Gastrocnemius medialis (tissue), 4 donors: ENCODE results near the gene CTRB1.
"Not testable (repeated sequence)": the region's sequence is repeated elsewhere in the genome, so short reads cannot be mapped to it uniquely, and the experiment has no call there.

ENCODE experiments used
- POLR2A ChIP-seq, 2 donors: fragments of 450-650 bp; IDR thresholded peaks; one replicate each; pipeline ENCODE4 v1.6.1; 2017; ENCODE audit warnings: antibody characterized with exemption in 2 of 2, mild to moderate bottlenecking in 2 of 2, moderate library complexity in 2 of 2
- TF ChIP-seq, protein P1 (sequence below), 5 experiments: fragments of 450-650 bp in 3 of 5; fragments of 200-600 bp in 2 of 5; sonication (generic) in 2 of 5; IDR thresholded peaks in 4 of 5; conservative IDR thresholded peaks in 1 of 5; 1 replicate in 4 of 5; 2 replicates in 1 of 5; pipeline ENCODE4 v1.5.1; 2016 to 2019; ENCODE audit warnings: antibody characterized with exemption in 5 of 5, mild to moderate bottlenecking in 3 of 5, moderate library complexity in 3 of 5

DNA sequence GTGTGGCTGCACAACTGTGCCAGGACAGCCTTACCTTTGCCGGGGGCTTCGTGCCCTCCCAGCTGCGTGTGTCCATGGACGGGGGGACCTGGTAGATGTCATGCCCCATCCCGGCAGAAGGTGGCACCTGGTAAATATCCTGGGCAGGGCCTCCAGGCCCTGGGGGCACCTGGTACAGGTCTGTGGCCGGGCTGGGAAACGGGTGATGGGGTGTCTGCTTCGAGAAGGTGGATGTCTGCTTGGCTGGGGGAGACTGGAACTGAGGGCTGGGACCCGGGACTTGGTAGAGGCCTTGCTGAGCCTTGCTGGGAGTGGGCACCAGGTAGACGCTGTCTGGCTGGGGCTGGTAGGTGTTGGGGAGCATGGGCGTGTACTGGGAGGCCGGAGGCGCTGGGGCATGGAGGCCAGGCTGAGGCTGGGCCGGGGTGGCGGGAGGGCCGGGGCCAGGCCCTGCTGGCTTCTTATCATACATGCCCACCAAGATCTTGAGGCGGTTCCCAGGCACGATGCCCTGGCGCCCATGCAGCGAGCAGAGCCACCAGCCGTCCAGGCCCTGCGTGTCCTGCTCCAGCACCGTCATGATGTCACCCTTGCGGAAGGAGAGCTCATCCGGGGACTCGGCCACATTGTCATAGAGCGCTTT lies 23.8 kb downstream of the CTRB1 start:
- TF ChIP-seq, protein P1, sequence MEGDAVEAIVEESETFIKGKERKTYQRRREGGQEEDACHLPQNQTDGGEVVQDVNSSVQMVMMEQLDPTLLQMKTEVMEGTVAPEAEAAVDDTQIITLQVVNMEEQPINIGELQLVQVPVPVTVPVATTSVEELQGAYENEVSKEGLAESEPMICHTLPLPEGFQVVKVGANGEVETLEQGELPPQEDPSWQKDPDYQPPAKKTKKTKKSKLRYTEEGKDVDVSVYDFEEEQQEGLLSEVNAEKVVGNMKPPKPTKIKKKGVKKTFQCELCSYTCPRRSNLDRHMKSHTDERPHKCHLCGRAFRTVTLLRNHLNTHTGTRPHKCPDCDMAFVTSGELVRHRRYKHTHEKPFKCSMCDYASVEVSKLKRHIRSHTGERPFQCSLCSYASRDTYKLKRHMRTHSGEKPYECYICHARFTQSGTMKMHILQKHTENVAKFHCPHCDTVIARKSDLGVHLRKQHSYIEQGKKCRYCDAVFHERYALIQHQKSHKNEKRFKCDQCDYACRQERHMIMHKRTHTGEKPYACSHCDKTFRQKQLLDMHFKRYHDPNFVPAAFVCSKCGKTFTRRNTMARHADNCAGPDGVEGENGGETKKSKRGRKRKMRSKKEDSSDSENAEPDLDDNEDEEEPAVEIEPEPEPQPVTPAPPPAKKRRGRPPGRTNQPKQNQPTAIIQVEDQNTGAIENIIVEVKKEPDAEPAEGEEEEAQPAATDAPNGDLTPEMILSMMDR (IDR thresholded peaks at IDR 0.05 in 4 of 5, conservative IDR thresholded peaks at IDR 0.05 in 1 of 5): not testable (repeated sequence)
- TF ChIP-seq POLR2A (IDR thresholded peaks at IDR 0.05): not testable (repeated sequence)
